Measurements from ENCODE around the gene FLCN.
A peak's percentile ranks its signal among the peaks of the same experiment; 100 is the strongest.

The FLCN gene

GRCh38 chr17:17246879-17247278 is 9.9 kb upstream of the FLCN start:
- TF ChIP-seq, protein P1, sequence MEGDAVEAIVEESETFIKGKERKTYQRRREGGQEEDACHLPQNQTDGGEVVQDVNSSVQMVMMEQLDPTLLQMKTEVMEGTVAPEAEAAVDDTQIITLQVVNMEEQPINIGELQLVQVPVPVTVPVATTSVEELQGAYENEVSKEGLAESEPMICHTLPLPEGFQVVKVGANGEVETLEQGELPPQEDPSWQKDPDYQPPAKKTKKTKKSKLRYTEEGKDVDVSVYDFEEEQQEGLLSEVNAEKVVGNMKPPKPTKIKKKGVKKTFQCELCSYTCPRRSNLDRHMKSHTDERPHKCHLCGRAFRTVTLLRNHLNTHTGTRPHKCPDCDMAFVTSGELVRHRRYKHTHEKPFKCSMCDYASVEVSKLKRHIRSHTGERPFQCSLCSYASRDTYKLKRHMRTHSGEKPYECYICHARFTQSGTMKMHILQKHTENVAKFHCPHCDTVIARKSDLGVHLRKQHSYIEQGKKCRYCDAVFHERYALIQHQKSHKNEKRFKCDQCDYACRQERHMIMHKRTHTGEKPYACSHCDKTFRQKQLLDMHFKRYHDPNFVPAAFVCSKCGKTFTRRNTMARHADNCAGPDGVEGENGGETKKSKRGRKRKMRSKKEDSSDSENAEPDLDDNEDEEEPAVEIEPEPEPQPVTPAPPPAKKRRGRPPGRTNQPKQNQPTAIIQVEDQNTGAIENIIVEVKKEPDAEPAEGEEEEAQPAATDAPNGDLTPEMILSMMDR (conservative IDR thresholded peaks at IDR 0.05), result no peak
- TF ChIP-seq ZFX (IDR thresholded peaks at IDR 0.05), result no peak

GRCh38 chr17:17243163-17243562 is 6.2 kb upstream of the FLCN start:
- no peak overlapping the region for H3K27ac ChIP-seq
- TF ChIP-seq, protein P1 (conservative IDR thresholded peaks at IDR 0.05), result no peak

More at GRCh38 chr17:17246879-17247278, 9.9 kb upstream of the FLCN start:
- no peak overlapping the region for H3K27ac ChIP-seq

GRCh38 chr17:17242246-17242645 is 5.3 kb upstream of the FLCN start:
- TF ChIP-seq, protein P1 (conservative IDR thresholded peaks at IDR 0.05), result no peak
- no peak for TF ChIP-seq ZFX (IDR thresholded peaks at IDR 0.05)
- no peak overlapping the region for H3K27ac ChIP-seq

DNA sequence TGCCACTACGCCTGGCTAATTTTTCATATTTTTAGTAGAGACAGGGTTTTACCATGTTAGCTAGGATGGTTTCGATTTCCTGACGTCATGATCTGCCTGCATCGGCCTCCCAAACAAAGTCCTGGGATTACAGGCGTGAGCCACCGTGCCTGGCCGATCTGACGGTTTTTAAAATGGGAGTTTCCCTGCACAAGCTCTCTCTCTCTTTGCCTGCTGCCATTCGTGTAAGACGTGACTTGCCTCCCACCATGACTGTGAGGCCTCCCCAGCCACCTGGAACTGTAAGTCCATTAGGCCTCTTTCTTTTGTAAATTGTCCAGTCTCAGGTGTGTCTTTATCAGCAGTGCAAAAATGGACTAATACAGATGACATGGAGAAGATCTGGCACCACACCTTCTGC is 4.7 kb upstream of the FLCN start:
- no peak overlapping the region for H3K27ac ChIP-seq
- TF ChIP-seq, protein P1 (conservative IDR thresholded peaks at IDR 0.05), result no peak
- TF ChIP-seq ZFX (IDR thresholded peaks at IDR 0.05), result no peak

GRCh38 chr17:17239832-17240231 is 2.9 kb upstream of the FLCN start:
- no peak overlapping the region for H3K27ac ChIP-seq
- TF ChIP-seq ZFX (IDR thresholded peaks at IDR 0.05), result no peak
- TF ChIP-seq, protein P1 (conservative IDR thresholded peaks at IDR 0.05), result no peak

DNA sequence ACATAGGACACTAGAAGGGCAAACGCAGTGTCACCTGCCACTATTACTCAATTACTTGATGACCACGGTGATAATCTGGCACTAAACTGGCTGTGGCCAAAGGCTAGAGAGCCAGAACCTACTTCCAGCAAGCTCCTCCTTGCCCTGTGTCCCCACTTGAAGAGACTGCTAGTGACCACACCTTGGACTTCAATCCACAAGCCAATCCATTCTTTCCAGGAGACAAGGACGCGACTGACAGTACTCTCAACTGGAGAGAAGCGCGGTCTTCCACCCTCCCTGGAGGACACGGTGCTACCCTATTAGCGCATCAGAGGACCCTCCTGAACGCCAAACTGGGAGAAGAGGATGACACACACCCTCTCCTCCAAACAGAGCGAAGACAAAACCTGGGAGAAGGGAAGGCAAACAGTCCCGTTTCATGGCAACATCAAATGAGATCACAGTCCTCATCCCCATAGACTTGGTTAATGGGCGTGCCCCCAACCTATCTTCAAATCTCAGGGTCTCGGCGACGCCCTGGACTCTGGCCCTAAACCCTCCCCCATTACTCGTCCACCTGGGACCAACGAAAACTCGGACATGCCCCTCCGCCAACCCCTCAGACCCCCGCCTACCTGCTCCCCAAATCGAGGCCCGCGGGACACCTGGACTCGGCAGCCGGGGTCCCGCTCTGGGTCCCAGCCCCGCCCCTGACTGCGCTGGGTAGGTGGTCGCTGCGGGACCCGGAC is 508 bp downstream of the FLCN start:
- no peak for TF ChIP-seq ZFX (IDR thresholded peaks at IDR 0.05)
- TF ChIP-seq, protein P1 (conservative IDR thresholded peaks at IDR 0.05), result no peak
- H3K27ac ChIP-seq, result peak overlapping the region; percentile 95

DNA sequence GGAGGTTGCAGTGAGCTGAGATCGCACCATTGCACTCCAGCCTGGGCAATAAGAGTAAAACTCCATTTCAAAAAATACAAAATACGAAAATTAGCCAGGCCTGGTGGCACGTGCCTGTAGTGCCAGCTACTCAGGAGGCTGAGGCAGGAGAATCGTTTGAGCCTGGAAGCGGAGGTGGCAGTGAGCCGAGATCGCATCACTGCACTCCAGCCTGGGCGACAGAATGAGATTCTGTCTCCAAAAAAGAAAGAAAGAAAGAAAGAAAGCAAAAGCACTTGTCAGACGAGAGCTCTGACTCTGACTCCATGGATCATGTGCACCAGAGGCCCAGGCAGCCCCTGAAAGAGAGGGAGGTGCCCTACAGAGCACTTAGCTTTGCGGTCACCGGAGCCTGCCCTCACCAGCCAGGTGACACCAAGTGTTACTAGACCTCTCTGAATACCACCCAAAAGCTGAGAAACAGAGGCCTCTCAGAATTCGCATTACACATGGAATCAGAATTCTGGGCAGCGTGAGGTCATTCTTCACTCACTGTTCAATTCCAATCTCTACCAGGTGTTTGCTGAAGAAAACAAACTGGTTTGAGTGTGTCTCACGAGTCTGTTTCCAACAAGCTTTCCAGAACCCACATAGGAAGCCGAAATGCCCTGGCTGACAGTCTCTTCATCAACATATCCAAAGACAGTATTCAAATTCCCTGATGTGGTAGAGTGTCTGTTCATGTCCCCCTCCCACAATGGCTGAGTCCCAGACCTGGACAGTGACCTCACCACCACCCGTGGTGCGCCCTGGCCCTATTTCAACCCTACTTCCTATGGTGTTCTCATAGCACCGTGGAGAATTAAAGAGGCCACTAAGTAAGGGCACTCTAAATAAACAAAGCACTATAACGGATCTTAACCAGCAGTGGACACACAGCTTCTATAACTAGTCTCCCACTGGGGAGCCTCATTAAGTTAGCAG is 1.5 kb downstream of the FLCN start:
- H3K27ac ChIP-seq, result peak overlapping the region; percentile 95
- no peak for TF ChIP-seq ZFX (IDR thresholded peaks at IDR 0.05)
- TF ChIP-seq, protein P1 (conservative IDR thresholded peaks at IDR 0.05), result no peak
